ENCODE measurements around the gene KAT2B. TPM values are rescaled to one million over a fixed set of nuclear protein-coding genes. Genes with fewer than 3 reads are reported as not detected.

The KAT2B gene
- total and polyA plus RNA-seq, 2 of the 8 experiments (the other 6 are each of a cell fraction or from before 2014, with no cell fraction given), result 0.24 to 0.91 TPM

DNA sequence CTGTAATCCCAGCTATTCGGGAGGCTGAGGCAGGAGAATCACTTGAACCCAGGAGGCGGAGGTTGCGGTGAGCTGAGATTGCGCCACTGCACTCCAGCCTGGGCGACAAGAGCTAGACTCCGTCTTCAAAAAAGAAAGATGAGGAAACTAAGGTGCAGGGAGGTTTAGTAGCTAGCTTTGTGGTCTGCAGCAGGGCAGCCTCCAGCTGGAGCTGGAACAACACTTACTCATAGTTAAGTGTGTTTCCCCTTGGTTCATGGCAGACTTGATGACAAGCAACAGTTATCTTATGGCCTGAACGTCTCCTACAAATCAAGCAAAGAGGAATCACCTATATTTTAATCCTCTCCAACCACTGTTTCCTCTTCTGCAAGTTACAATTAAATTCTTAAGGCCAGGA is 12.6 kb downstream of the KAT2B start (continued):
- no peak for TF ChIP-seq CTCF (IDR thresholded peaks at IDR 0.05; ENCODE audit: control extremely low read depth in 1 of 3, insufficient read depth in 1 of 3, low read depth in 1 of 3, low read length in 3 of 3)
- TF ChIP-seq SIRT6 (IDR thresholded peaks at IDR 0.05; ENCODE audit: low read length), result no peak
- no peak for TF ChIP-seq SIX5 (IDR thresholded peaks at IDR 0.05; ENCODE audit: low read depth, low read length)
